ENCODE results near the gene GAB1.

The GAB1 gene

DNA sequence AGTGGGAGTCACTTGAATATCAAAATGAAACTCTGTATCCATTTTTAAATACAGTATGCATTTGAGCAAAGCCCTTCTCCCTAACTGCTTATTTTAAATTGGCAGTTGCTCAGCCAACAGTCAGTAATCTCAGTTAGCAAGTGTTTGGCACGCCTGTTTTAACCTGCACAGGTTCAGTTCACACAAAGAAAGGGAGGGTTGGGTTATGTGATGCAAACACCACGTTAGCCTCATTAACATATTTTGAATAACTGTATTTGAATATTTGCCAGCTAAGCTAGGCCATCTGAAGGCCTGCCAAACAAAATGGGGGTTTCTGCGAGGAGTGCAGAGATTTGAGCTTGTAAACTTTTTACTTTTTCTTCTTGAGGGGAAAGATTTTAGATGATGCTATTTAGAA lies 19.8 kb downstream of the GAB1 start:
- Histone ChIP-seq H3K18ac (ENCODE audit: low read length) (no peak overlapping the region), H3K56ac (ENCODE audit: low read length) (no peak overlapping the region), H3K36me3 (ENCODE audit: control insufficient read depth, insufficient read depth, low read length) (no peaks in the 10 kb centered on the region), H3K27ac (ENCODE audit: low read depth, low read length) (no peak overlapping the region), H2BK5ac (ENCODE audit: low read length) (no peak overlapping the region), H3K79me2 (ENCODE audit: control insufficient read depth, insufficient read depth, low read length) (peaks cover 2% of the 10 kb centered on the region), H3K4me3 (ENCODE audit: low read length) (no peak overlapping the region), H4K5ac (ENCODE audit: low read length) (no peak overlapping the region), H3K27me3 (ENCODE audit: insufficient read depth, low read length, poor library complexity) (no peaks in the 10 kb centered on the region), H2BK120ac (ENCODE audit: low read depth, low read length) (no peak overlapping the region), H3K9ac (ENCODE audit: low read length) (no peak overlapping the region), H3K4ac (ENCODE audit: low read depth, low read length) (no peak overlapping the region), H3K79me1 (ENCODE audit: low read length) (peaks cover 1% of the 10 kb centered on the region), H3K4me1 (ENCODE audit: control insufficient read depth, low read depth, low read length) (peaks cover 8% of the 10 kb centered on the region), H2AK5ac (ENCODE audit: low read length) (no peak overlapping the region), H3K23ac (ENCODE audit: low read length) (no peak overlapping the region), H3K4me2 (ENCODE audit: low read length) (no peak overlapping the region), H4K8ac (ENCODE audit: low read depth, low read length) (no peak overlapping the region), H2BK15ac (replicated peaks; ENCODE audit: low read depth) (no peak overlapping the region)
- WGBS (ENCODE audit: extremely low coverage, insufficient coverage, low lambda C conversion rate), result no CpG with 5 or more reads among the region's 3 CpGs
- no peak for DNase-seq

DNA sequence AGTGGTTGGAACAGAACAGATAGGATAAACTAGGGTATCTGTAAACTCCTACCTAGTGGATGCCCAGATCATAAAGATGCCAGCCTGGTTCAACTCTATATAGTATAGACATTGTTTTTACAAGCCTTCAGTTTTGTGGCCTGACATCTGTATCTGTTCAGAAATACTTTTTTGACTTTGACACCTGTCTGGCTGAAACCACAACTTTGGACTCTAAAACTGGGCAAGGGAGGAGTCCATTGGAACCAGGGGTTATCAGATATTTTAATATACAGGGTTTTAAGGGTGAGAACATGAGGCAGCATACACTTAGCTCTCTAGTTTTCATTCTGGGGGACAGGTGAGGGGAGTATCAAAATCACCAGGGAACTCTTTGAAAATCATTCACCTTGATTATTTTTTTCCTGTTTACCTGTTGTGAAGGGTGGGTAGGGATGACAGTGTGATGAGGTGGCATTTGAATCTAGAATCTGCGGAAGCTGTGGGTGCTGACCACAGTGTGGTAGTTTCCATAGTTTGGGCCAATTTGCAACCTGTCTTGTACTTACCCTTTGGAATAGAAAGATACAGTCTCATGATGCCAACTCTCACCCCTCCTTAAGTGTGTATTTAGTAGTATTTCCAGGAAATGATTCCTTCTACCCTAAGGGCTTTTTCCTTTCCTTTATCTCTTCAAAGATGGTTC lies 20.6 kb downstream of the GAB1 start:
- Histone ChIP-seq H3K79me1 (ENCODE audit: low read length) (peaks cover 1% of the 10 kb centered on the region), H3K79me2 (ENCODE audit: control insufficient read depth, insufficient read depth, low read length) (peaks cover 2% of the 10 kb centered on the region), H3K9ac (ENCODE audit: low read length) (no peak overlapping the region), H3K36me3 (ENCODE audit: control insufficient read depth, insufficient read depth, low read length) (no peaks in the 10 kb centered on the region), H3K18ac (ENCODE audit: low read length) (no peak overlapping the region), H3K4me2 (ENCODE audit: low read length) (no peak overlapping the region), H3K27me3 (ENCODE audit: insufficient read depth, low read length, poor library complexity) (no peaks in the 10 kb centered on the region), H3K4ac (ENCODE audit: low read depth, low read length) (no peak overlapping the region), H3K23ac (ENCODE audit: low read length) (no peak overlapping the region), H4K8ac (ENCODE audit: low read depth, low read length) (no peak overlapping the region), H3K27ac (ENCODE audit: low read depth, low read length) (no peak overlapping the region), H2BK15ac (replicated peaks; ENCODE audit: low read depth) (no peak overlapping the region), H3K4me1 (ENCODE audit: control insufficient read depth, low read depth, low read length) (peaks cover 6% of the 10 kb centered on the region), H2BK120ac (ENCODE audit: low read depth, low read length) (no peak overlapping the region), H4K5ac (ENCODE audit: low read length) (no peak overlapping the region), H3K56ac (ENCODE audit: low read length) (no peak overlapping the region), H3K4me3 (ENCODE audit: low read length) (no peak overlapping the region), H2BK5ac (ENCODE audit: low read length) (no peak overlapping the region), H2AK5ac (ENCODE audit: low read length) (no peak overlapping the region)
- no peak for DNase-seq
- WGBS (ENCODE audit: extremely low coverage, insufficient coverage, low lambda C conversion rate), result no CpG with 5 or more reads among the region's 1 CpG

DNA sequence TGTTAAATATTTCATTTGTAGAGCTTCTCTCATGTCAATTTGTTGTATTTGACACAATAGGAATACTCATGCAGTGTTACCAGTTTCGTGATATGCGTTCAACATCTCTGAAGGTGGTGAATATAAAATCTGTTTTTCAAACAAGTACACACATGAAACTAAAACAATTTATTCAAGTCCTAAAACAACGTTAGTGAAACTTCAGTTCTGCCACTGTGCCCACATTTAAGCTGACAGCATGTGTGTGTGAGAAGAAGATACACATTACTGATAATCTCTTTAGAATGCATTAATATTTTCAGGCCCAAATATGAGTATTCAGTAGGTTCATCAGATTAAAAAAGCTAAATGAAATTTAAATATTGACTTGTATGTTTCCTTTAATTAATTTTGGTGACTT lies 21.7 kb downstream of the GAB1 start:
- peaks cover 6% of the 10 kb centered on the region for H3K4me1 ChIP-seq (ENCODE audit: control insufficient read depth, low read depth, low read length)
- no peaks in the 10 kb centered on the region for H3K36me3 ChIP-seq (ENCODE audit: control insufficient read depth, insufficient read depth, low read length)
- DNase-seq, result no peak
- no peak overlapping the region for H3K9ac ChIP-seq (ENCODE audit: low read length)
- no peak overlapping the region for H4K8ac ChIP-seq (ENCODE audit: low read depth, low read length)
- no peak overlapping the region for H3K18ac ChIP-seq (ENCODE audit: low read length)
- WGBS (ENCODE audit: extremely low coverage, insufficient coverage, low lambda C conversion rate), result no CpG with 5 or more reads among the region's 3 CpGs
- no peak overlapping the region for H2BK15ac ChIP-seq (replicated peaks; ENCODE audit: low read depth)
- H3K4me2 ChIP-seq (ENCODE audit: low read length), result no peak overlapping the region
- no peaks in the 10 kb centered on the region for H3K27me3 ChIP-seq (ENCODE audit: insufficient read depth, low read length, poor library complexity)
- peaks cover 3% of the 10 kb centered on the region for H3K79me1 ChIP-seq (ENCODE audit: low read length)
- H3K4me3 ChIP-seq (ENCODE audit: low read length), result no peak overlapping the region
- no peak overlapping the region for H3K56ac ChIP-seq (ENCODE audit: low read length)
- no peak overlapping the region for H3K4ac ChIP-seq (ENCODE audit: low read depth, low read length)
- peaks cover 2% of the 10 kb centered on the region for H3K79me2 ChIP-seq (ENCODE audit: control insufficient read depth, insufficient read depth, low read length)
- H2AK5ac ChIP-seq (ENCODE audit: low read length), result no peak overlapping the region
- no peak overlapping the region for H4K5ac ChIP-seq (ENCODE audit: low read length)
- no peak overlapping the region for H3K23ac ChIP-seq (ENCODE audit: low read length)
- no peak overlapping the region for H2BK5ac ChIP-seq (ENCODE audit: low read length)
- no peak overlapping the region for H3K27ac ChIP-seq (ENCODE audit: low read depth, low read length)
- no peak overlapping the region for H2BK120ac ChIP-seq (ENCODE audit: low read depth, low read length)

DNA sequence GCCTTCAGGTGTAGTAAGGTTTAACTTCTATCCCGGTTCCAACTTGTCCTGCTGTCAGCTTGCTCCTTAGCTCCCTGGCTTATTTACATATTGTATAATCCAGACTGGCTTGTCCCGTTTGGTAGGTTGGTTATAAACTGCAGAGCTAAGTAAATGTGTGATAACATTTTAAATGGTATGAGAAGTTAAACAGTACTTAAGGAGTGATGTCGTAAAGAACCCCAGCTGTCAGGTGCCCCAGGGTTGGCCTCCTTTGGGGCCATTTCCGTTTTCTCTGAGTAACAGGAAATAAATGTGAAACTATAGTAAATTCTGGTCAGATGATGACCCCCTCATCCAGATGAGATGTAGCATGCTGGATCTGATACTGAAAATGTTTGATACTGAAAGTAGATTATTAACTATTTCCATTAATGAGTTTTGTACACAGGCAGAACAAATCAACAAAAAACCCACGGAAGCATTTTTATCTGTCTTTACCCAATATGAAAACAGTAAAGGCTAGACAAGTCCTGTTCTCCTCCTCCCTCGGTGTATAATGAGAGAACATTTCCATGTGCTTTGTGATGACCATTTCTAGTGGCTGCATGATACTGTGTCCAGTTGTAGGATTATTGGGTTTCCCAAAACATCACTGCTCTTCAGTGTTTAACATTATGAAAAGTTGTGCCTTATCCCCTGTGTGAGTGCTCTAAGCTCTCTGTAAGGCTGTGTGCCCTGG lies 22.4 kb downstream of the GAB1 start:
- no peak overlapping the region for H3K27ac ChIP-seq (ENCODE audit: low read depth, low read length)
- H4K8ac ChIP-seq (ENCODE audit: low read depth, low read length), result no peak overlapping the region
- no peaks in the 10 kb centered on the region for H3K27me3 ChIP-seq (ENCODE audit: insufficient read depth, low read length, poor library complexity)
- H3K4me3 ChIP-seq (ENCODE audit: low read length), result no peak overlapping the region
- no peak overlapping the region for H4K5ac ChIP-seq (ENCODE audit: low read length)
- H3K23ac ChIP-seq (ENCODE audit: low read length), result no peak overlapping the region
- H3K4me2 ChIP-seq (ENCODE audit: low read length), result no peak overlapping the region
- H3K79me1 ChIP-seq (ENCODE audit: low read length), result peaks cover 3% of the 10 kb centered on the region
- H2BK120ac ChIP-seq (ENCODE audit: low read depth, low read length), result no peak overlapping the region
- no peak for DNase-seq
- peaks cover 2% of the 10 kb centered on the region for H3K79me2 ChIP-seq (ENCODE audit: control insufficient read depth, insufficient read depth, low read length)
- no peak overlapping the region for H2AK5ac ChIP-seq (ENCODE audit: low read length)
- H2BK5ac ChIP-seq (ENCODE audit: low read length), result no peak overlapping the region
- no peak overlapping the region for H3K4ac ChIP-seq (ENCODE audit: low read depth, low read length)
- no peak overlapping the region for H3K56ac ChIP-seq (ENCODE audit: low read length)
- no CpG with 5 or more reads among the region's 6 CpGs for WGBS (ENCODE audit: extremely low coverage, insufficient coverage, low lambda C conversion rate)
- no peaks in the 10 kb centered on the region for H3K36me3 ChIP-seq (ENCODE audit: control insufficient read depth, insufficient read depth, low read length)
- H3K18ac ChIP-seq (ENCODE audit: low read length), result no peak overlapping the region
- peaks cover 6% of the 10 kb centered on the region for H3K4me1 ChIP-seq (ENCODE audit: control insufficient read depth, low read depth, low read length)
- no peak overlapping the region for H2BK15ac ChIP-seq (replicated peaks; ENCODE audit: low read depth)
- H3K9ac ChIP-seq (ENCODE audit: low read length), result no peak overlapping the region

DNA sequence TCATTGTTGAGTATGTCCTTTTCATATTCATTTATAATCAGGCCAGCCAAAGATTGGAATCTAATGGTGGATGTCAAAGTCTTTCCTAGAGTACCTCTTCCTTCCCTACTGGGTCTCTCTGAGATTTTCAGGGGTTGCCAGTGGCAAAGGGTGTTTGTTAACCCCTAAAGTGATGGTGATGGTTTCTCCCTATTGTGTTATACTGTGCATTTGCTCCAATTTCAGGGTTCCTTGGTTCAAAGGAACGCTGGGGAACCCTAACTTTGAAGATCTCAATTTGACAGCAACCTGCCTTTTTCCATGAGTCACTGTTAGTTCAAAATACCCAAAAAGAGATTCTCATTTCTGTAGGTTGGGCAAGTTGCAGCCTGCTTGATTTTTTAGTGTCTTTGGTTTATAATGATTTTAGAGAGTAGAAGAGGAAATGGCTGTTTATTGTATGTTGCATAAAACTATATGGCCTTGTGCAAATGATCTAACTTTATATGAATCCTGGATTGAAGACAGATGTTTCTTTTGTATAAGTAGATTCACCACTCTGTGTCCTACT lies 23.0 kb downstream of the GAB1 start:
- no peak overlapping the region for H3K23ac ChIP-seq (ENCODE audit: low read length)
- H3K4me1 ChIP-seq (ENCODE audit: control insufficient read depth, low read depth, low read length), result peaks cover 6% of the 10 kb centered on the region
- no peak overlapping the region for H3K27ac ChIP-seq (ENCODE audit: low read depth, low read length)
- no peak overlapping the region for H2BK120ac ChIP-seq (ENCODE audit: low read depth, low read length)
- H4K5ac ChIP-seq (ENCODE audit: low read length), result no peak overlapping the region
- WGBS (ENCODE audit: extremely low coverage, insufficient coverage, low lambda C conversion rate), result no CpG with 5 or more reads among the region's 1 CpG
- H3K4me3 ChIP-seq (ENCODE audit: low read length), result no peak overlapping the region
- H4K8ac ChIP-seq (ENCODE audit: low read depth, low read length), result no peak overlapping the region
- no peak overlapping the region for H3K18ac ChIP-seq (ENCODE audit: low read length)
- DNase-seq, result no peak
- no peak overlapping the region for H2BK15ac ChIP-seq (replicated peaks; ENCODE audit: low read depth)
- H2BK5ac ChIP-seq (ENCODE audit: low read length), result no peak overlapping the region
- no peak overlapping the region for H3K9ac ChIP-seq (ENCODE audit: low read length)
- no peak overlapping the region for H3K4ac ChIP-seq (ENCODE audit: low read depth, low read length)
- peaks cover 2% of the 10 kb centered on the region for H3K79me2 ChIP-seq (ENCODE audit: control insufficient read depth, insufficient read depth, low read length)
- no peak overlapping the region for H2AK5ac ChIP-seq (ENCODE audit: low read length)
- H3K56ac ChIP-seq (ENCODE audit: low read length), result no peak overlapping the region
- H3K27me3 ChIP-seq (ENCODE audit: insufficient read depth, low read length, poor library complexity), result no peaks in the 10 kb centered on the region
- H3K79me1 ChIP-seq (ENCODE audit: low read length), result peaks cover 3% of the 10 kb centered on the region
- no peak overlapping the region for H3K4me2 ChIP-seq (ENCODE audit: low read length)
- H3K36me3 ChIP-seq (ENCODE audit: control insufficient read depth, insufficient read depth, low read length), result no peaks in the 10 kb centered on the region

Data from mesendoderm (in vitro differentiated cells).